Dendritic cell treated with granulocyte-macrophage colony-stimulating factor and Interleukin-4, amounts not matched to agents 40 ng/mL and 50 ng/mL, for 4 days (primary cell): ENCODE results near the gene FANCI.

Source experiments
- H3K27ac Mint-ChIP-seq: one replicate; pipeline ENCODE4 v1.8.0; 2022; ENCODE audit warnings: mild to moderate bottlenecking, mixed read lengths
- H3K27me3 Mint-ChIP-seq: one replicate; pipeline ENCODE4 v1.8.0; 2022; ENCODE audit warnings: mild to moderate bottlenecking, mixed read lengths
- H3K36me3 Mint-ChIP-seq: one replicate; pipeline ENCODE4 v1.8.0; 2022; ENCODE audit warnings: low read depth, mixed read lengths
- H3K4me1 Mint-ChIP-seq: one replicate; pipeline ENCODE4 v1.8.0; 2022; ENCODE audit warnings: low read depth, mixed read lengths
- H3K4me3 Mint-ChIP-seq: one replicate; pipeline ENCODE4 v1.8.0; 2022; ENCODE audit warnings: mild to moderate bottlenecking, moderate library complexity, mixed read lengths
- H3K9me3 Mint-ChIP-seq: one replicate; pipeline ENCODE4 v1.8.0; 2022; ENCODE audit warnings: mixed read lengths
- intact Hi-C: fragments of 100-400 bp; cut with micrococcal nuclease; formaldehyde crosslinking; loops from one replicate; pipeline ENCODE4 v1.15.0; 2022

FANCI gene

DNA sequence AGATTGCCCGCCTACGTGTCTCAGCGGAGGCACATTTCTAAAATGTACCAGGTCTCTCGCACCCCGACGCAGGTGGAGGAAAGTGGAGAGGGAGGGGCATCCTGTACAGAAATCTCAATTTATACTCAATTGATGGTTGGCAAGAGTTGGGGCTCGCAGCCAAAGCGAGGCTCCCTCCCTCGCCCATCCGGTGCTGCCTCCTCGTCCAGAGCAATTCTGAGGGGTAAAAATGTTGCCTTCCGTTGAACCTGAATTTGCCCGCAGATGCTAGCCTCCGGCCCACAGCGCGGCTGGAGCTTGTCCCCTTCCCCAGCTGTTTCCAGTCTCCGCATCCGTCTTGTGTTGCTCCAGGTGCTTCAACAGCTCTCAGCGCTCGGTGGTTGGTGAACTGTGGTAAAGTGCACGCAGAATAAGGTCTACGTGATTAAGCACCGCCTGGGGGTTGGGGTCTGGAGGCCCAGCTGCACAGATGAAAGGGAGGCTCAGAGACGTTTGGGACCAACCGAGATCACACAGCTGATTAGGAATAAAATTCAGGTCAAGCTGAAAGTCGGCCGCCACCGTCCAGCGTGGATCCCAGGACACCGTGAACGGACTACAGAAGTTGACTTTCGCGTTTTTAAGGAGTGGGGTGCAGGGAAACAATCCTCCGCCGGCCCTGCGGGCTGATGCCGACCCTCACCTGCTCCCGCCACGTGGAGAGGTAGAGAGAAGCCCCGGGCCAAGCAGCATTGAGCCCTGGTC, 91.7 kb downstream of the FANCI start:
- no peaks in the 10 kb centered on the region for H3K9me3 Mint-ChIP-seq
- H3K4me1 Mint-ChIP-seq = peaks cover 49% of the 10 kb centered on the region
- peaks cover 15% of the 10 kb centered on the region for H3K27me3 Mint-ChIP-seq
- H3K36me3 Mint-ChIP-seq = peaks cover 32% of the 10 kb centered on the region
- peak overlapping the region; percentile 90 for H3K27ac Mint-ChIP-seq
- peak overlapping the region; percentile 79 for H3K4me3 Mint-ChIP-seq
- intact Hi-C loops = no loop called here

DNA sequence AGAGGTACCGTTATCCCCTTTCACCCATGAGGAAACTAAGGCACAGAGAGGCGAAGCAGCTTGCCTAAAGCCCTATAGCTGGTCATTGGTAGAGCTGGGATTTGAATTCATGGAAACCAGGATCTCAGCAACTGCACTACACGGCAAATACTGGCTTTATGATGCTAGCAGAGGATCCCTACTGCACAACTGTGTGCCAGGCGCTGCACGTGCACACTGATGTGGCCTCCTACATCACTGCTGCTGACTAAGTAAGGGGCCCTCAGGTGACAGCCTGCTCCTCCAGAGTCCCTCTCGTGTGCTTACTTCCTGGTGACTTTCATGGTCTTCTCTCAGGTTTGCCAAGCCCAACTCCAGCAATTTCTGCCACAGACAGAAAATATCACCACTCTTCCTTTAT, 94.3 kb downstream of the FANCI start:
- H3K27me3 Mint-ChIP-seq = peaks cover 30% of the 10 kb centered on the region
- H3K4me1 Mint-ChIP-seq = peaks cover 23% of the 10 kb centered on the region
- peaks cover 6% of the 10 kb centered on the region for H3K36me3 Mint-ChIP-seq
- H3K4me3 Mint-ChIP-seq = no peak overlapping the region
- no peak overlapping the region for H3K27ac Mint-ChIP-seq
- intact Hi-C loops = no loop called here
- H3K9me3 Mint-ChIP-seq = no peaks in the 10 kb centered on the region

DNA sequence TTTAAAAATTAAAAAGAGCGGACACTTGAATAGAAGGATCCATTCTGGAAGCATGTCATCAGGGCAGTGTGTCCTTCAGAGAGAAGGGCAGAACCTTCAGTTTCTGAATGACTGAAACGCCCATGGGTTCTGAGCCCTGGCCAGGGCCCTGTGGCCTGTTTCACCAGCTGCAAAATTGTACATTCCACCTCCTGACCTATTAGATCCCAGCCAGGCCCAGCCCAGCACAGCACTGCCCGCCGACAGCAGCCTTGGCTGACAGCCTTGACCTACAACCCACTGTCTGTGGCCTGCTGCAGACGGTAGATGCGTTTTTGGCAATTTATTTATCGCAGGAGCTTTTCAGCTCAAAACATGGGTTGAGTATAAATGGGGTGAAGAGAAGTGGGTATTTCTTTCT, 96.8 kb downstream of the FANCI start:
- Mint-ChIP-seq H3K36me3 (no peaks in the 10 kb centered on the region), H3K27me3 (peaks cover 45% of the 10 kb centered on the region), H3K27ac (no peak overlapping the region), H3K9me3 (no peaks in the 10 kb centered on the region), H3K4me1 (peaks cover 16% of the 10 kb centered on the region), H3K4me3 (no peak overlapping the region)
- intact Hi-C loops = no loop called here

DNA sequence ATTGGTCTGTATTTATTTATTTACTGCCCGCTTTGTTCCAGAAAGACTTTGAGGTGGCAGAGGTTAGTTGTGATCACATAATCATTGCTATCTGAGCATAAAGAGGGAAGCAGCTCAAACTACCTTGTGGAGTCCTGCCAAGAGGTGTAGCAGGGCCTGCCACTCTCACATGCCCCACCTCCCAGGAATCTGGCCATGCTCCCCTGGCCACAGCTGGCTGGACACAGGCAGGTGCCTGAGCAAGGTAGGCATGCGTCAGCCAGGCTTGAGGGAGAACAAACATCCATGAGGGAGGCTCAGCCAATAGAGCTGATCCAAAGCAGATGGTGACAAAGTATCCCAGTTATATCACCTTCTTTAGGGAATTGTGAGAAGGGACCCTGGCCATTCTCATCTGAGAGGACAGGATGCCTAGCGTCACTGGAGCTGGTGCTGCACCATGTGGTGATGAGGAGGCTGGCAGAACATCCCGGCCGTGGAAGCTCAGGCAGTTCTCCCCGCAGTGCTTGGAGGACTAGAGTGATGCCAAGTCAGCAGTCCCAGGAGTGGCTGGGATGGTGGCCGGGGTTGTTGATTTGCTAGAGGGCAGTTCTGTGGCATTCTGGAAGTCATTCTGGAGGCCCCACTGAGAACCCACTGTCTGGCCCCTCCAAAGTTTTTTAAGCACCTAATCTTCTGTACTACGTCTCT, 97.7 kb downstream of the FANCI start:
- intact Hi-C loops = no loop called here
- Mint-ChIP-seq H3K27me3 (peaks cover 51% of the 10 kb centered on the region), H3K9me3 (no peaks in the 10 kb centered on the region), H3K4me3 (no peak overlapping the region), H3K4me1 (peaks cover 11% of the 10 kb centered on the region), H3K36me3 (no peaks in the 10 kb centered on the region), H3K27ac (no peak overlapping the region)

DNA sequence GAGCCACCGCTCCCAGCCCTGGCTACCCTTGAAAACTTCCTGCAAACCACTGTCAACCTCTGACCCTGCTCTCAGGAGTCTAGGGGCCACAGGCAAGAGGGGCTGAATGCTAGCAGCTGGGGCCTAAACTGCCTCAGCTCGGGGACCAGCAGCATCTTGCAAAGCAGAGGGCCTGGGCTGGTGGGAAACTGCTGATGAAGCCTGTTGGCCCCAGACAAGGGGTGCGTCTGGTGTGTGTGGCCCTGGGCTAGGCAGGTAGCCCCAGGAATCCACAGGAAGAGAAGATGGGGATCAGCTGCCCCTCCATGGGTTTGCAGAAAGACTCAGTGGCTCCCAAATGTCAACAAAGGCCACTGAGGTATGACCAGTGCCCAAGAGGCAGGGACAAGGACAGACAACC, 99.1 kb downstream of the FANCI start:
- H3K4me1 Mint-ChIP-seq = no peaks in the 10 kb centered on the region
- H3K27ac Mint-ChIP-seq = no peak overlapping the region
- no peaks in the 10 kb centered on the region for H3K36me3 Mint-ChIP-seq
- H3K9me3 Mint-ChIP-seq = no peaks in the 10 kb centered on the region
- intact Hi-C loops = no loop called here
- peaks cover 50% of the 10 kb centered on the region for H3K27me3 Mint-ChIP-seq
- H3K4me3 Mint-ChIP-seq = no peak overlapping the region

DNA sequence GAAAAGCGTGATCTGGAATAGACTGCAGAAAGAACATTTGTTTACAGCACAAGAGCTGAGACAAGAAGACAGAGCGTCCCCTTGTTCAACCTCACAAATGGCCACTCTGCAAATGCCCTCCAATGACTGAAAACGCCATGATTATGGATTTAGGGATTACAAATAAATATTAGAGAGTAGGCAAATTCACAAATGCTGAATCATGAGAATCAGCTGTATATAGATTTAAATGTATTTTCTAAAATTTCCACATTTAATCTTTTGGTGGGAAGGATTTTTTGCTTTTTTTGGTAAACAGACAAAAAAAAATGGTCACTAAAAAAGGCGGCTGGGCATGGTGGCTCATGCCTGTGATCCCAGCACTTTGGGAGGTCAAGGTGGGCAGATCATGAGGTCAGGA, 101.5 kb downstream of the FANCI start:
- Mint-ChIP-seq H3K9me3 (no peaks in the 10 kb centered on the region), H3K36me3 (no peaks in the 10 kb centered on the region), H3K27ac (no peak overlapping the region), H3K4me1 (no peaks in the 10 kb centered on the region), H3K4me3 (no peak overlapping the region), H3K27me3 (peaks cover 49% of the 10 kb centered on the region)
- intact Hi-C loops = no loop called here

DNA sequence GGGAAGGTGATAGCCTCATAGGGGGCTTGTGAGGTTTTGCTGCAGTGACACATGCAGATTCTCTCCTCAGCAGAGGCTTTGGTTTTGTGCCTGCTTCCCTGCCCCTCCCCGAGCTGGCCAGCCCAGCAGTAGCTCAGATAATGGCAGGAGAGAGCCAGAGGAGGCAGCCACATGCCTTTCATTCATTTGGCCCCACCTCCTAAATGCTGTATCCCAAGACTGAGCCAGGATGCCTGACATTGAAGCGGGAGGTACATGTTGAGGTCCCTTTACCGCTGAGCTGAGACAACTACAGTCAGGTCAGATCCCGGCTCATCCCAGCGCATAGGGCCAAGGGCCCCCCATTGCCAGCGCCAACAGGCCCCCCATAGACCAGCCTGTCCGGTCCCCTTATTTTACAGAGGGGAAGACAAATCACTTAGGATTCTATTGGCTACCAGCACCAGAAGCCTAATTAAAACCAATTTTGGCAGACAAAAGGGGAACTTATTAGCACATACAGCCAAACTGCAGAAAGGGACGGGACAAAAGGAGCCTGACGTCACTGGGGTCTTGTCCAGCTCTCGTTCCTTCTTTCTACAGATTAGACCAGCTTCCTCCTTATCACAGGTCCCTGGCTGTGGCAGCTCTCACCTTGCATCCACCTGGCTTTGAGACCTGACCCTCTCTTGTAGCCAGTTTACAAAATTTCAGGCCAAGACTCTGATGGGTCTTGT, 102.9 kb downstream of the FANCI start:
- H3K9me3 Mint-ChIP-seq = no peaks in the 10 kb centered on the region
- intact Hi-C loops = no loop called here
- no peaks in the 10 kb centered on the region for H3K36me3 Mint-ChIP-seq
- H3K4me3 Mint-ChIP-seq = no peak overlapping the region
- H3K4me1 Mint-ChIP-seq = no peaks in the 10 kb centered on the region
- no peak overlapping the region for H3K27ac Mint-ChIP-seq
- peaks cover 46% of the 10 kb centered on the region for H3K27me3 Mint-ChIP-seq

DNA sequence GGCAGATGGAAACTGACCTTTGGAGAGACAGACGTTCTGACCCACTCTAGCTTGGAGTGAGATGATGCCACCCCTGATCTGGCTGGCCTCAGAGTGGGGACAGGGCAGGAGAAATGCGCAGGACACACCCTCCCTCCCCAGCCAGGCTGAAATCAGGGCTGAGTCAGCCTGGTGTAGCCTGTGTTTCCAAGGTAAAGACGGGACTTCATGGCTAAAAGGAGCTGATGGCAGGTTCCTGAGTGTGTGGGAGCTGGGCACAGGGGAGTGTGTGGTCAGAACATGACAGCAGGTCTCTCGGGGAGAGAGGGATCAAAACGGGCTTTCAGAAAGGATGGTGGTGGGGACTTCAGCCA, 105.4 kb downstream of the FANCI start:
- H3K27me3 Mint-ChIP-seq = peaks cover 50% of the 10 kb centered on the region
- H3K4me1 Mint-ChIP-seq = no peaks in the 10 kb centered on the region
- no peak overlapping the region for H3K4me3 Mint-ChIP-seq
- H3K27ac Mint-ChIP-seq = no peak overlapping the region
- intact Hi-C loops = no loop called here
- no peaks in the 10 kb centered on the region for H3K9me3 Mint-ChIP-seq
- no peaks in the 10 kb centered on the region for H3K36me3 Mint-ChIP-seq

DNA sequence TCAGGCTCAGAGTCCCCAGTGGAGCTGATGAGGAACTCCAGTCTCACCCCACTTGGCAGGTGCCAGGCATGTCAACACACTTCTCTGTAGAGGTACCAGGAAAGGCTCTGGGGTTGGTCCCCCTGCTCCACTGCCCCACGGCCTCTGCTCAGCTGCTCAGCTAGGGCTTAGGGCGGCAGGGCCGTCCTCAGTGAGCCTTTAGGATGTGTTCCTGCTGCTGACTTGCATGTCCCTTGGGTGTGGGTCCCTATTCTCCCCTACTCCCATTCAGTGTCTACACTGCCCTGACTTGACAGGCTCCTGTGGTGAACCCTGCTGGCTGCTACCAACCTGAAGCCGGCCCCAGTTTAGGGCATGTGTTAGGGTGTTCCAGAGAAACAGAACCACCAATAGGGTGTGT, 108.7 kb downstream of the FANCI start:
- intact Hi-C loops = loop anchor here (10.0 kb wide), 1 partner anchor 202 kb away; no protein-coding TSS in a partner anchor
- H3K27ac Mint-ChIP-seq = no peak overlapping the region
- no peaks in the 10 kb centered on the region for H3K4me1 Mint-ChIP-seq
- no peak overlapping the region for H3K4me3 Mint-ChIP-seq
- peaks cover 56% of the 10 kb centered on the region for H3K27me3 Mint-ChIP-seq
- no peaks in the 10 kb centered on the region for H3K9me3 Mint-ChIP-seq
- no peaks in the 10 kb centered on the region for H3K36me3 Mint-ChIP-seq

DNA sequence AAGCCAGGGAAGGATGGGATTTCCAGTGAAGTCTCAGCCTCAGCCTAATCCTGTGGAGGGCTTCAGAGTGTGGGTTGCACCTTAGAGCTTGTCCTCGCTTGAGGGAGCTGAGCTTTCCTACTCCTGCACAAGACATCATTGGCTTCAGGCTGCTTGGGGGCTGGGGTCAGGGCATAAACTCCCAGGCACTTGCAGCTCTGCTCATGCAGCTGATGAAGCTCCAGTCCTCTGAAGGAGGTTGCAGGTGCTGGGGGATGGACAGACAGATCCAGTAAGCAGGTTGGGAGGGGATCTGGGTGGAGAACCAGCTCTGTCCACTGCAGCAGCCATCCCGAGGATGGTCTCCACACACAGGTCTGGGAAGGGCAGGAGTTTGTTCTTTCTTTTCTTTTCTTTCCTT, 110.2 kb downstream of the FANCI start:
- Mint-ChIP-seq H3K27me3 (peaks cover 71% of the 10 kb centered on the region), H3K4me3 (no peak overlapping the region), H3K27ac (no peak overlapping the region), H3K36me3 (no peaks in the 10 kb centered on the region), H3K9me3 (no peaks in the 10 kb centered on the region), H3K4me1 (peaks cover 7% of the 10 kb centered on the region)
- intact Hi-C loops = loop anchor here (10.0 kb wide), 1 partner anchor 201 kb away; no protein-coding TSS in a partner anchor

DNA sequence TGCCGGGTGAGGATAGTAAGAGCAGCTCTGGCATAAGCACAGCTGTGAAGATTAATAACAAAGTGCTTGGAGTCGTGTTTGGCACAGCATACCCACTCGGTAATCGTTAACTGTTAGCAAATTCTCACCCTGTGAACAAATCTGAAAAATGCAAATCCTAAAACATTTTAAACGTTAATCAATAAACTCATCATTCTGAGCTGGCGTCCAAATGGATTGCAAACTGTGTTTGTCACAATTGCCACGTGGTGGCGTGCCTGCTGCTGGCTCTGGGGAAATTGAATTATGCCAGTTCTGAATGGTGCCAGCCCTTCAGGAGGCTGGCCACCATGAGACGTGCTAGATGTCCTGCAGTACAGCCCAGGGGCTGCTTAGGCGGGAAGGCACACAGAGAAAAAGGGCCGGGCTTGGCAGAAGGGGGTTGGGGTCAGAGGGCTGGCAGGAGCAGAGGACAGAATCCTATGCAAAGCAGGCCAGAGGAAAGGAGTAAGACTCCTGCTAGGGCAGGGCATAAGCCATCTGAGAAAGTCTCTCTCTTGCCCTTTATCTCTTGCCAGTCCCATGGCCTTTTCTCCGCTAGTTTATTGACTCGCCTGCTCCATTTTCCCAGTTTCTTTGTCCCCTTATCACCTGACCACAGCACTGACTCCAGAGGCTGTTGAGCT, 113.0 kb downstream of the FANCI start:
- H3K27ac Mint-ChIP-seq = no peak overlapping the region
- H3K4me1 Mint-ChIP-seq = peaks cover 28% of the 10 kb centered on the region
- no peaks in the 10 kb centered on the region for H3K36me3 Mint-ChIP-seq
- H3K27me3 Mint-ChIP-seq = peaks cover 86% of the 10 kb centered on the region
- H3K9me3 Mint-ChIP-seq = no peaks in the 10 kb centered on the region
- H3K4me3 Mint-ChIP-seq = no peak overlapping the region
- intact Hi-C loops = loop anchor here (5.0 to 10.0 kb wide), 2 partner anchors 149 to 198 kb away; no protein-coding TSS in a partner anchor

DNA sequence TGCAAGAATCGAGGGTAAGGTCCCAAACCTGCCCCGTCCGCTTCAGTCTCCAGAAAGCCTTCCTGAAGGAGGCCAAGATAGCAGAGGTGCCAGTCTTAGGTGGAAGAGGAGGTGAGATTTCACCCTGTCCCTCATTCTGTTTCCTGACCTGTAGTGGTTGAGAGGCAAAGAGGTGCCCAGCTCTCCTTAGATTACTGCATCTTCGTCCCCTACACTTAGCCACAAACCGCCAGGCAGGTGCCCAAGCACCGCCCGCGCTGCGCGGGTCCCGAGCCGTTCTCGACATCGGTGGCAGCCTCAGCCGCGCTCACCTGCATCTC, 114.6 kb downstream of the FANCI start:
- intact Hi-C loops = loop anchor here (1.0 to 10.0 kb wide), 4 partner anchors 72 to 196 kb away; no protein-coding TSS in a partner anchor
- no peaks in the 10 kb centered on the region for H3K9me3 Mint-ChIP-seq
- H3K4me1 Mint-ChIP-seq = peaks cover 37% of the 10 kb centered on the region
- peak overlapping the region; percentile 83 for H3K4me3 Mint-ChIP-seq
- no peaks in the 10 kb centered on the region for H3K36me3 Mint-ChIP-seq
- peaks cover 89% of the 10 kb centered on the region for H3K27me3 Mint-ChIP-seq
- no peak overlapping the region for H3K27ac Mint-ChIP-seq

DNA sequence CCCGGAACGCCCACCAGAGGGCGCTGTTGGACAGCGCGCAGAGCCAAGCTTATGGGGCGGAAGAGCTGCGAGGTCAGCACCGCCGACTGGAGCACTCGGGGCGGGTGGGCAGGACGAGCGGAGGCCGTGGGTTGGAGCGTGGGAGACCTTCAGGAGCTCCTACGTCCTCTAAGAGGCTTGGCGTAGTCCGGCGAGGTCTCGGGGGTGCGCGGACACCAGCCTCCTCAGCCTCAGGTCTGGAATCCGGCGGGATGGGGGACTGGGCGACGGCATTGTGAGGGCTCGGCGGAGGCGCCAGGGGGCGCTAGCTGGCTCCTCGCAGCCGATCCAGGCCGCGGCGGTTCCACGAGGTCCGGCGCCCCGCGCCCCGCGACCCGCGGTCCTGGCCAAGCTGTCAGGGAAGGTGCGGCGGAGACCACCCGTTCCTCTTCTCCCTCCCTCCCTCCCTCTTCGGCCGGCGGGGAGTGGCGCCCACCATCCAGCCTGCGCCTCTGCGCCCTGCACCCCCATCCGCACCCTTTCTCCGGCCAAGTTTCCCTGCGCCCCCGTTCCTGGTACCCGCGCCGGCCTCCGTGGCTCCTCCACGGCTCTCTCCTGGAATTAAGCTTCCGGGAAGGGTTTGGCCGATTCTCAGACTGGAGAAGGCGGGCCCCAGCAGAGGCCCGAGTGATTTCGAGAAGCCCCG, 115.1 kb downstream of the FANCI start:
- intact Hi-C loops = loop anchor here (1.0 to 10.0 kb wide), 4 partner anchors 71 to 196 kb away; no protein-coding TSS in a partner anchor
- H3K4me1 Mint-ChIP-seq = peaks cover 42% of the 10 kb centered on the region

More for the DNA sequence above, 115.1 kb downstream of the FANCI start:
- H3K27ac Mint-ChIP-seq = no peak overlapping the region
- H3K36me3 Mint-ChIP-seq = no peaks in the 10 kb centered on the region
- no peaks in the 10 kb centered on the region for H3K9me3 Mint-ChIP-seq
- peak overlapping the region; percentile 83 for H3K4me3 Mint-ChIP-seq
- H3K27me3 Mint-ChIP-seq = peaks cover 89% of the 10 kb centered on the region
